Measurements from ENCODE around the gene PLPPR1. TPM values are rescaled to one million over a fixed set of nuclear protein-coding genes. Genes with fewer than 3 reads are reported as not detected.

The PLPPR1 gene
- total and polyA plus RNA-seq, 2 donors (not counting 3 experiments of a cell fraction or from before 2014, with no cell fraction given) = 0.18 to 0.50 TPM

DNA sequence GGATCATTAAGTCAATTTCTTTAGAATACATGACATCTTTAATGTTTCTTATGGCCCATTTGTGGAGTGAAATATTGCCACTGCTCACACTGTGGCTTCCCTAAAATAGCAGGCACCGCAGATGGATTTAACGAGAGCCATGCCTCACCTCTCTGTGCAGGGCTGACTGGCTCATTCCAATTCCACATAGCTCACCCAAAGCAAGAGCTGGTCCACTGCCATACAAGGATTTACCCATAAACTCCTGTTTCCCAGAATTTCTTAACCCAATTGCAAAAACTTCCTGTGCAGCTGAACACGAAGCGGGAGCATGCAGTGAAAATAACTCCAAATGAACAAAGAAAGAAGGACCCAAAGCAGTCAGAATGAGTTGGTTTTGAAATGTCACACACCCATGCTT is 196.7 kb downstream of the PLPPR1 start:
- ChIA-PET POLR2A (no interaction called here), CTCF (interaction anchor here (1.2 kb wide), 1 partner anchor 10 kb away, joined by 4 read pairs; no protein-coding TSS in a partner anchor)
- H3K36me3 ChIP-seq (ENCODE audit: control insufficient read depth in 2 of 2, extremely low read depth in 1 of 2, insufficient read depth in 2 of 2, low read length in 2 of 2) = no peaks in the 10 kb centered on the region
- H3K4me2 ChIP-seq (ENCODE audit: insufficient read depth, low read length) = no peak overlapping the region
- dilution Hi-C loops (cut with MboI; ENCODE audit: extremely low pct_ligation_motif_present, low sequenced_read_pairs) = no loop called here
- H3K4me3 ChIP-seq (replicated peaks in 1 of 3; ENCODE audit: insufficient read depth in 1 of 3, low read depth in 1 of 3, low read length in 3 of 3) = no peak overlapping the region
- H3K4me1 ChIP-seq (ENCODE audit: control insufficient read depth, extremely low read depth, insufficient read depth, low read length) = no peaks in the 10 kb centered on the region
- H3K9me3 ChIP-seq (replicated peaks; ENCODE audit: control insufficient read depth, insufficient read depth, low read length) = no peaks in the 10 kb centered on the region
- H2AFZ ChIP-seq (ENCODE audit: low read depth, low read length) = no peak overlapping the region
- no peak overlapping the region for H3K27ac ChIP-seq (ENCODE audit: insufficient read depth, low read depth, low read length)
- intact Hi-C loops (cut with micrococcal nuclease) = no loop called here
- H3K9ac ChIP-seq (replicated peaks; ENCODE audit: extremely low read depth, insufficient read depth, low read length) = no peak overlapping the region
- no TSS peak for BruUV-seq (replicated peaks)
- no peaks in the 10 kb centered on the region for H3K79me2 ChIP-seq (ENCODE audit: control insufficient read depth, insufficient read depth, low read length)
- no peak for DNase-seq (ENCODE audit: low read depth, low spot score)
- TF ChIP-seq FOS (IDR thresholded peaks at IDR 0.05; ENCODE audit: borderline replicate concordance, insufficient read depth, low read length) (no peak), POLR2A (IDR thresholded peaks at IDR 0.05; ENCODE audit: low read depth, low read length) (no peak)
- TF ChIP-seq, protein P1, sequence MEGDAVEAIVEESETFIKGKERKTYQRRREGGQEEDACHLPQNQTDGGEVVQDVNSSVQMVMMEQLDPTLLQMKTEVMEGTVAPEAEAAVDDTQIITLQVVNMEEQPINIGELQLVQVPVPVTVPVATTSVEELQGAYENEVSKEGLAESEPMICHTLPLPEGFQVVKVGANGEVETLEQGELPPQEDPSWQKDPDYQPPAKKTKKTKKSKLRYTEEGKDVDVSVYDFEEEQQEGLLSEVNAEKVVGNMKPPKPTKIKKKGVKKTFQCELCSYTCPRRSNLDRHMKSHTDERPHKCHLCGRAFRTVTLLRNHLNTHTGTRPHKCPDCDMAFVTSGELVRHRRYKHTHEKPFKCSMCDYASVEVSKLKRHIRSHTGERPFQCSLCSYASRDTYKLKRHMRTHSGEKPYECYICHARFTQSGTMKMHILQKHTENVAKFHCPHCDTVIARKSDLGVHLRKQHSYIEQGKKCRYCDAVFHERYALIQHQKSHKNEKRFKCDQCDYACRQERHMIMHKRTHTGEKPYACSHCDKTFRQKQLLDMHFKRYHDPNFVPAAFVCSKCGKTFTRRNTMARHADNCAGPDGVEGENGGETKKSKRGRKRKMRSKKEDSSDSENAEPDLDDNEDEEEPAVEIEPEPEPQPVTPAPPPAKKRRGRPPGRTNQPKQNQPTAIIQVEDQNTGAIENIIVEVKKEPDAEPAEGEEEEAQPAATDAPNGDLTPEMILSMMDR (IDR thresholded peaks at IDR 0.05; ENCODE audit: extremely low read depth in 1 of 2, insufficient read depth in 1 of 2, low read depth in 1 of 2, low read length in 2 of 2) = no peak
- TF ChIP-seq, protein P2, sequence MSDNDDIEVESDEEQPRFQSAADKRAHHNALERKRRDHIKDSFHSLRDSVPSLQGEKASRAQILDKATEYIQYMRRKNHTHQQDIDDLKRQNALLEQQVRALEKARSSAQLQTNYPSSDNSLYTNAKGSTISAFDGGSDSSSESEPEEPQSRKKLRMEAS (IDR thresholded peaks at IDR 0.05; ENCODE audit: insufficient read depth, insufficient read length) = no peak
- no peaks in the 10 kb centered on the region for H3K27me3 ChIP-seq (ENCODE audit: control insufficient read depth in 2 of 2, insufficient read depth in 2 of 2, low read length in 2 of 2)
- H3K9me1 ChIP-seq (replicated peaks; ENCODE audit: control insufficient read depth, extremely low read depth, insufficient read depth, low read length) = no peaks in the 10 kb centered on the region
- H4K20me1 ChIP-seq (replicated peaks; ENCODE audit: control insufficient read depth, extremely low read depth, insufficient read depth, low read length) = no peaks in the 10 kb centered on the region
- FAIRE-seq = no peak

DNA sequence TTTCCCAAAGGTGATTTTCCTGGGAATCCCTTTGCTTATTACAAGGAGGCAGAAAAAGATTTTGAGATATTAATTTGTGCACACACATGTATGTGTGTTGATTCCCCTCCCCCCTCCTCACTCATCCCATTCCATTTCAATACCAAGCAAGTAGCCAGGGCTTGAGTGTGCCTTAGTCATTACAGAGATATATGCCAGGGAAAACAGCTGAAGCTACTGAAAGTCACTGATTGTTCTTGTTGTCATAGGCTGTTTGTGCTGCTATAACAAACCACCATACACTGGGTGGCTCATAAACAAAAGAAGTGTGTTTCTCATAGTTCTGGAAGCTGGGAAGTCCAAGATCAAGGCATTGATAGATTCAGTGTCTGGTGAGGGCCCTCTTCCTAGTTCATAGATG is 197.6 kb downstream of the PLPPR1 start:
- TF ChIP-seq MYC (IDR thresholded peaks at IDR 0.05; ENCODE audit: low read depth, low read length) (no peak), GATA2 (IDR thresholded peaks at IDR 0.05; ENCODE audit: insufficient read depth, insufficient read length, low read depth, low read length) (no peak), JUN (IDR thresholded peaks at IDR 0.05; ENCODE audit: borderline replicate concordance, insufficient read depth, insufficient read length, low read depth) (no peak), POLR2AphosphoS5 (IDR thresholded peaks at IDR 0.05; ENCODE audit: insufficient read depth, low read depth, low read length) (no peak), POLR2A (IDR thresholded peaks at IDR 0.05; ENCODE audit: low read depth, low read length) (no peak), FOS (IDR thresholded peaks at IDR 0.05; ENCODE audit: borderline replicate concordance, insufficient read depth, low read length) (no peak), EZH2 (IDR thresholded peaks at IDR 0.05; ENCODE audit: borderline replicate concordance, low read depth, low read length, severe bottlenecking) (no peak)
- TF ChIP-seq, protein P1 (IDR thresholded peaks at IDR 0.05; ENCODE audit: extremely low read depth in 1 of 2, insufficient read depth in 1 of 2, low read depth in 1 of 2, low read length in 2 of 2) = no peak
- TF ChIP-seq, protein P2 (IDR thresholded peaks at IDR 0.05; ENCODE audit: insufficient read depth, insufficient read length) = no peak
- Histone ChIP-seq H3K27me3 (ENCODE audit: control insufficient read depth in 2 of 2, insufficient read depth in 2 of 2, low read length in 2 of 2) (no peaks in the 10 kb centered on the region), H3K36me3 (ENCODE audit: control insufficient read depth in 2 of 2, extremely low read depth in 1 of 2, insufficient read depth in 2 of 2, low read length in 2 of 2) (no peaks in the 10 kb centered on the region), H3K27ac (ENCODE audit: insufficient read depth, low read depth, low read length) (no peak overlapping the region), H4K20me1 (replicated peaks; ENCODE audit: control insufficient read depth, extremely low read depth, insufficient read depth, low read length) (no peaks in the 10 kb centered on the region), H3K9me1 (replicated peaks; ENCODE audit: control insufficient read depth, extremely low read depth, insufficient read depth, low read length) (no peaks in the 10 kb centered on the region), H3K9me3 (replicated peaks; ENCODE audit: control insufficient read depth, insufficient read depth, low read length) (no peaks in the 10 kb centered on the region), H2AFZ (ENCODE audit: low read depth, low read length) (no peak overlapping the region), H3K79me2 (ENCODE audit: control insufficient read depth, insufficient read depth, low read length) (no peaks in the 10 kb centered on the region), H3K4me3 (replicated peaks in 1 of 3; ENCODE audit: insufficient read depth in 1 of 3, low read depth in 1 of 3, low read length in 3 of 3) (no peak overlapping the region), H3K4me2 (ENCODE audit: insufficient read depth, low read length) (no peak overlapping the region), H3K9ac (replicated peaks; ENCODE audit: extremely low read depth, insufficient read depth, low read length) (no peak overlapping the region), H3K4me1 (ENCODE audit: control insufficient read depth, extremely low read depth, insufficient read depth, low read length) (no peaks in the 10 kb centered on the region)
- BruUV-seq (replicated peaks) = no TSS peak
- intact Hi-C loops (cut with micrococcal nuclease) (no loop called here), dilution Hi-C loops (cut with MboI; ENCODE audit: extremely low pct_ligation_motif_present, low sequenced_read_pairs) (no loop called here)
- DNase-seq (ENCODE audit: low read depth, low spot score) (no peak), FAIRE-seq (no peak)
- ChIA-PET CTCF (interaction anchor here (0.8 to 1.2 kb wide), 2 partner anchors 9 to 86 kb away, joined by 3 to 4 read pairs; no protein-coding TSS in a partner anchor), POLR2A (no interaction called here)
